ENCODE measurements around the gene PAXIP1. TPM values are rescaled to one million over a fixed set of nuclear protein-coding genes. Genes with fewer than 3 reads are reported as not detected.
"Not testable (repeated sequence)": the region's sequence is repeated elsewhere in the genome, so short reads cannot be mapped to it uniquely, and the experiment has no call there.

Gene PAXIP1
- total RNA-seq, 1 experiment from 2014 or later, result 4.7 TPM

GRCh38 chr7:154967401-154967955 is 35.4 kb downstream of the PAXIP1 start:
- peaks cover 5% of the 10 kb centered on the region for H3K36me3 ChIP-seq
- no peak for DNase-seq
- H3K27me3 ChIP-seq, result no peaks in the 10 kb centered on the region
- no peaks in the 10 kb centered on the region for H3K9me3 ChIP-seq
- H3K4me3 ChIP-seq, result no peak overlapping the region

- peaks cover 5% of the 10 kb centered on the region for H3K36me3 ChIP-seq
- H3K9me3 ChIP-seq, result no peaks in the 10 kb centered on the region
- H3K4me3 ChIP-seq, result no peak overlapping the region
- no peaks in the 10 kb centered on the region for H3K27me3 ChIP-seq
- DNase-seq, result peak; percentile 0
Observed at GRCh38 chr7:154965014-154965413, 37.9 kb downstream of the PAXIP1 start.

- peaks cover 3% of the 10 kb centered on the region for H3K36me3 ChIP-seq
- no peak for DNase-seq
Observed at GRCh38 chr7:154960063-154960790, 42.7 kb downstream of the PAXIP1 start.

GRCh38 chr7:154956427-154956826 is 46.5 kb downstream of the PAXIP1 start:
- H3K36me3 ChIP-seq, result peaks cover 9% of the 10 kb centered on the region
- H3K9me3 ChIP-seq, result no peaks in the 10 kb centered on the region
- no peak for DNase-seq
- no peaks in the 10 kb centered on the region for H3K27me3 ChIP-seq
- no peak overlapping the region for H3K4me3 ChIP-seq

More at GRCh38 chr7:154960063-154960790, 42.7 kb downstream of the PAXIP1 start:
- Histone ChIP-seq H3K27me3 (no peaks in the 10 kb centered on the region), H3K4me3 (no peak overlapping the region), H3K9me3 (no peaks in the 10 kb centered on the region)

- peaks cover 9% of the 10 kb centered on the region for H3K36me3 ChIP-seq
- no peaks in the 10 kb centered on the region for H3K27me3 ChIP-seq
Observed at GRCh38 chr7:154953006-154953684, 49.8 kb downstream of the PAXIP1 start.

GRCh38 chr7:154950960-154951359 is 52.0 kb downstream of the PAXIP1 start:
- Histone ChIP-seq H3K36me3 (peaks cover 12% of the 10 kb centered on the region), H3K27me3 (no peaks in the 10 kb centered on the region), H3K9me3 (no peaks in the 10 kb centered on the region), H3K4me3 (no peak overlapping the region)
- no peak for DNase-seq

More at GRCh38 chr7:154953006-154953684, 49.8 kb downstream of the PAXIP1 start:
- no peaks in the 10 kb centered on the region for H3K9me3 ChIP-seq
- peak; percentile 9 for DNase-seq
- no peak overlapping the region for H3K4me3 ChIP-seq

GRCh38 chr7:154947604-154948003 is 55.3 kb downstream of the PAXIP1 start:
- H3K4me3 ChIP-seq, result no peak overlapping the region
- no peak for DNase-seq
- no peaks in the 10 kb centered on the region for H3K27me3 ChIP-seq
- peaks cover 7% of the 10 kb centered on the region; the same call in 1 of the 2 replicates for H3K36me3 ChIP-seq
- H3K9me3 ChIP-seq, result no peaks in the 10 kb centered on the region

GRCh38 chr7:154946166-154946565 is 56.8 kb downstream of the PAXIP1 start:
- H3K27me3 ChIP-seq, result no peaks in the 10 kb centered on the region
- peaks cover 7% of the 10 kb centered on the region; the same call in 1 of the 2 replicates for H3K36me3 ChIP-seq
- no peak for DNase-seq
- H3K9me3 ChIP-seq, result no peaks in the 10 kb centered on the region
- H3K4me3 ChIP-seq, result no peak overlapping the region

- H3K9me3 ChIP-seq, result no peaks in the 10 kb centered on the region
- no peak for DNase-seq
- H3K4me3 ChIP-seq, result no peak overlapping the region
- H3K27me3 ChIP-seq, result no peaks in the 10 kb centered on the region
- peaks cover 7% of the 10 kb centered on the region; the same call in 1 of the 2 replicates for H3K36me3 ChIP-seq
Observed at GRCh38 chr7:154943906-154944305, 59.0 kb downstream of the PAXIP1 start.

GRCh38 chr7:154942691-154943090 is 60.2 kb downstream of the PAXIP1 start:
- peaks cover 4% of the 10 kb centered on the region; the same call in 1 of the 2 replicates for H3K36me3 ChIP-seq
- H3K9me3 ChIP-seq, result no peaks in the 10 kb centered on the region
- H3K27me3 ChIP-seq, result no peaks in the 10 kb centered on the region
- H3K4me3 ChIP-seq, result no peak overlapping the region
- no peak for DNase-seq

GRCh38 chr7:154937837-154938236 is 65.1 kb downstream of the PAXIP1 start:
- Histone ChIP-seq H3K27me3 (no peaks in the 10 kb centered on the region), H3K36me3 (no peaks in the 10 kb centered on the region), H3K4me3 (no peak overlapping the region), H3K9me3 (no peaks in the 10 kb centered on the region)
- DNase-seq, result no peak

GRCh38 chr7:154934353-154934952 is 68.5 kb downstream of the PAXIP1 start:
- not testable (repeated sequence) for H3K36me3 ChIP-seq, H3K27me3 ChIP-seq, DNase-seq, H3K9me3 ChIP-seq, H3K4me3 ChIP-seq

- H3K9me3 ChIP-seq, result no peaks in the 10 kb centered on the region
- no peaks in the 10 kb centered on the region for H3K36me3 ChIP-seq
- H3K4me3 ChIP-seq, result no peak overlapping the region
- DNase-seq, result no peak
- no peaks in the 10 kb centered on the region for H3K27me3 ChIP-seq
Observed at GRCh38 chr7:154931906-154932305, 71.0 kb downstream of the PAXIP1 start.

- no peaks in the 10 kb centered on the region for H3K36me3 ChIP-seq
- DNase-seq, result no peak
- peak overlapping the region; percentile 69 for H3K4me3 ChIP-seq
- H3K27me3 ChIP-seq, result no peaks in the 10 kb centered on the region
- no peaks in the 10 kb centered on the region for H3K9me3 ChIP-seq
Observed at GRCh38 chr7:154929006-154929726, 73.8 kb downstream of the PAXIP1 start.

GRCh38 chr7:154928136-154929005 is 74.6 kb downstream of the PAXIP1 start:
- no peaks in the 10 kb centered on the region for H3K27me3 ChIP-seq
- H3K4me3 ChIP-seq, result peak overlapping the region; percentile 69
- no peaks in the 10 kb centered on the region for H3K36me3 ChIP-seq
- H3K9me3 ChIP-seq, result no peaks in the 10 kb centered on the region
- no peak for DNase-seq
